Measurements from ENCODE around the gene HINT1. TPM values are rescaled to one million over a fixed set of nuclear protein-coding genes. Genes with fewer than 3 reads are reported as not detected.
A peak's percentile ranks its signal among the peaks of the same experiment; 100 is the strongest.

HINT1 gene
- total RNA-seq, 1 experiment from 2014 or later = 197 TPM

DNA sequence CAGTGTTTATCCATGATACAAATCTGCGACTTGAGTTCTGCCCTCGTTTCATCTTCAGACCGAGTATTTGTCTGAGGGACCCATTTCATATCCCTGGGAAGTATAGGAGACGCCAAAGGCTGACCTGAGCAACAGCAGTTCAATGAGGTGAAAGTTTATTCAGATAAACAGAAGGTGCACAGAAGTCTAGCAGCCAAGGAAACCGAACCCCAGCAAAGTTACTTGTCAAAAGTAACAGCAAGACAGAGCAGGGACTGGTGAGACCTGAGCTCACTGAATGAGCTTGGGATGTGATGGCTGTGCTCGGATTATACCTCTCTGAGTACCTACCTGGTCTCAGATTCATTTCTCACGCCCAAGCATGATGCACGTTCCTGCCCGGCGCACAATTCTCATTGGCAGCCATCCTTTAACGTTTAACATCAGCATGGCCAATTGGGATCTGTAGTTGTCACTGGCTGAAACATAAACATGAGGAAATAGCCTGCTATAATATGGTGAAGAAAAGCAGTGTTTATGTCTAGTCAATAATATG is 6.3 kb upstream of the HINT1 start (continued):
- TF ChIP-seq, protein P1, sequence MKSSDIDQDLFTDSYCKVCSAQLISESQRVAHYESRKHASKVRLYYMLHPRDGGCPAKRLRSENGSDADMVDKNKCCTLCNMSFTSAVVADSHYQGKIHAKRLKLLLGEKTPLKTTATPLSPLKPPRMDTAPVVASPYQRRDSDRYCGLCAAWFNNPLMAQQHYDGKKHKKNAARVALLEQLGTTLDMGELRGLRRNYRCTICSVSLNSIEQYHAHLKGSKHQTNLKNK (CRISPR knock-in tag; IDR thresholded peaks at IDR 0.05) = no peak

DNA sequence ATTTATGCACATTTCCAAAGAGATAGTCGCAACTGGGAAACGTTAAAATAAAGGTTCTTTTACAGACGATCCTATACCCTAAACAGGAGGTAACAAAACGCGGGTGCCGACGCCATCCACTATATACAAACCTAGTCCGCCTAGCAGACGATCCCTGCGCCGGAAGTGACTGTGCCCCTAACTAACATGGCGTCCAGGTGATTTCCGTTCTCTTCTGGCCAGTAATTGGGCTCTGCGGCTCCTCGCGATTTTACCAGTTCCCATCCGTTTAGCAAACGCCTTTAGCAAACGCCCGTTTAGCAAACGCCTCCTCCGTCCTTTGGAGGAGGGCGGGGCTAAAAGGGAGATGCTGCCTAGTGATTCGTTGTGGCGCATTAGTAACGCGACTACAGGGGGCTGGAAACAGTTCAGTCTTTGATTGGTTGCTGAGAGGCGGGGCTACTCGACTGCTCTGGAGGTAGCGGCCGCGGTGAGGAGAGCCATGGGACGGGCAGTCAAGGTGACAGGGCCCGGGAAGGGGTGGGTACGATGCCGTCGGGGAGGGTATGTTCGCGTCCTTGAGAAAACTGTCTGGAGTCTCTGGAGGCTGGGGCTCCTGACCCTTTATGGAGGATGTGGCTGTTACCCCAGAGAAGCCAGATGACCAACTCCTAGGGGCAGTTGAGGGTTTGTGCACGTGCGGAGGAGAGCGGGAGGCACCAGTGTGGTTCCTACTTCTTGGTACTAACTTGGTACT is 5.7 kb upstream of the HINT1 start, which contains the start of gene LYRM7:
TSS of gene LYRM7 (plus strand) at position 405 of the 736 bp plus-strand sequence. CDS start at position 482, 77 bp downstream.
- peak; percentile 98 for ATAC-seq
- ChIA-PET CTCF (no interaction called here), POLR2A (no interaction called here)
- DNase-seq (ENCODE audit: low spot score) = peak; percentile 97
- Mint-ChIP-seq H3K36me3 (no peaks in the 10 kb centered on the region), H3K27ac (peak within 1 kb of the TSS; percentile 94), H3K9me3 (peaks cover 3% of the 10 kb centered on the region; the same call in 1 of the 2 replicates), H3K4me1 (peaks cover 11% of the 10 kb centered on the region), H3K27me3 (ENCODE audit: low read depth) (no peaks in the 10 kb centered on the region), H3K4me3 (peak within 1 kb of the TSS; percentile 97)
- TF ChIP-seq, protein P2, sequence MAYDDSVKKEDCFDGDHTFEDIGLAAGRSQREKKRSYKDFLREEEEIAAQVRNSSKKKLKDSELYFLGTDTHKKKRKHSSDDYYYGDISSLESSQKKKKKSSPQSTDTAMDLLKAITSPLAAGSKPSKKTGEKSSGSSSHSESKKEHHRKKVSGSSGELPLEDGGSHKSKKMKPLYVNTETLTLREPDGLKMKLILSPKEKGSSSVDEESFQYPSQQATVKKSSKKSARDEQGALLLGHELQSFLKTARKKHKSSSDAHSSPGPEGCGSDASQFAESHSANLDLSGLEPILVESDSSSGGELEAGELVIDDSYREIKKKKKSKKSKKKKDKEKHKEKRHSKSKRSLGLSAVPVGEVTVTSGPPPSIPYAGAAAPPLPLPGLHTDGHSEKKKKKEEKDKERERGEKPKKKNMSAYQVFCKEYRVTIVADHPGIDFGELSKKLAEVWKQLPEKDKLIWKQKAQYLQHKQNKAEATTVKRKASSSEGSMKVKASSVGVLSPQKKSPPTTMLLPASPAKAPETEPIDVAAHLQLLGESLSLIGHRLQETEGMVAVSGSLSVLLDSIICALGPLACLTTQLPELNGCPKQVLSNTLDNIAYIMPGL (CRISPR knock-in tag; IDR thresholded peaks at IDR 0.05) = no peak
- TF ChIP-seq PRRX2 (CRISPR knock-in tag; IDR thresholded peaks at IDR 0.05) (no peak), NR1H2 (CRISPR knock-in tag; IDR thresholded peaks at IDR 0.05) (no peak), RELA (CRISPR knock-in tag; IDR thresholded peaks at IDR 0.05; ENCODE audit: borderline replicate concordance) (no peak), NR3C1 (CRISPR knock-in tag; conservative IDR thresholded peaks at IDR 0.05; ENCODE audit: low read depth) (no peak), SMAD3 (CRISPR knock-in tag; IDR thresholded peaks at IDR 0.05; ENCODE audit: borderline replicate concordance) (no peak), ZNF121 (CRISPR knock-in tag; IDR thresholded peaks at IDR 0.05) (no peak), MYBL2 (CRISPR knock-in tag; IDR thresholded peaks at IDR 0.05) (0 out of 2 replicates have a peak, but pooled peaks have one; percentile 66), FOXP1 (CRISPR knock-in tag; IDR thresholded peaks at IDR 0.05; ENCODE audit: borderline replicate concordance) (no peak), ZNF232 (CRISPR knock-in tag; IDR thresholded peaks at IDR 0.05) (no peak), CREM (CRISPR knock-in tag; IDR thresholded peaks at IDR 0.05) (peak; percentile 70; the same call in 1 of the 2 replicates), KAT7 (CRISPR knock-in tag; IDR thresholded peaks at IDR 0.05; ENCODE audit: borderline replicate concordance) (no peak), ZNF416 (CRISPR knock-in tag; IDR thresholded peaks at IDR 0.05) (no peak)
- TF ChIP-seq, protein P3, sequence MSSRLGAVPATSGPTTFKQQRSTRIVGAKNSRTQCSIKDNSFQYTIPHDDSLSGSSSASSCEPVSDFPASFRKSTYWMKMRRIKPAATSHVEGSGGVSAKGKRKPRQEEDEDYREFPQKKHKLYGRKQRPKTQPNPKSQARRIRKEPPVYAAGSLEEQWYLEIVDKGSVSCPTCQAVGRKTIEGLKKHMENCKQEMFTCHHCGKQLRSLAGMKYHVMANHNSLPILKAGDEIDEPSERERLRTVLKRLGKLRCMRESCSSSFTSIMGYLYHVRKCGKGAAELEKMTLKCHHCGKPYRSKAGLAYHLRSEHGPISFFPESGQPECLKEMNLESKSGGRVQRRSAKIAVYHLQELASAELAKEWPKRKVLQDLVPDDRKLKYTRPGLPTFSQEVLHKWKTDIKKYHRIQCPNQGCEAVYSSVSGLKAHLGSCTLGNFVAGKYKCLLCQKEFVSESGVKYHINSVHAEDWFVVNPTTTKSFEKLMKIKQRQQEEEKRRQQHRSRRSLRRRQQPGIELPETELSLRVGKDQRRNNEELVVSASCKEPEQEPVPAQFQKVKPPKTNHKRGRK (CRISPR knock-in tag; IDR thresholded peaks at IDR 0.05; ENCODE audit: borderline replicate concordance) = no peak
- TF ChIP-seq, protein P4, sequence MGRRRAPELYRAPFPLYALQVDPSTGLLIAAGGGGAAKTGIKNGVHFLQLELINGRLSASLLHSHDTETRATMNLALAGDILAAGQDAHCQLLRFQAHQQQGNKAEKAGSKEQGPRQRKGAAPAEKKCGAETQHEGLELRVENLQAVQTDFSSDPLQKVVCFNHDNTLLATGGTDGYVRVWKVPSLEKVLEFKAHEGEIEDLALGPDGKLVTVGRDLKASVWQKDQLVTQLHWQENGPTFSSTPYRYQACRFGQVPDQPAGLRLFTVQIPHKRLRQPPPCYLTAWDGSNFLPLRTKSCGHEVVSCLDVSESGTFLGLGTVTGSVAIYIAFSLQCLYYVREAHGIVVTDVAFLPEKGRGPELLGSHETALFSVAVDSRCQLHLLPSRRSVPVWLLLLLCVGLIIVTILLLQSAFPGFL (CRISPR knock-in tag; IDR thresholded peaks at IDR 0.05; ENCODE audit: borderline replicate concordance) = no peak
- TF ChIP-seq, protein P5, sequence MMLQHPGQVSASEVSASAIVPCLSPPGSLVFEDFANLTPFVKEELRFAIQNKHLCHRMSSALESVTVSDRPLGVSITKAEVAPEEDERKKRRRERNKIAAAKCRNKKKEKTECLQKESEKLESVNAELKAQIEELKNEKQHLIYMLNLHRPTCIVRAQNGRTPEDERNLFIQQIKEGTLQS (CRISPR knock-in tag; conservative IDR thresholded peaks at IDR 0.05) = no peak
- TF ChIP-seq, protein P6, sequence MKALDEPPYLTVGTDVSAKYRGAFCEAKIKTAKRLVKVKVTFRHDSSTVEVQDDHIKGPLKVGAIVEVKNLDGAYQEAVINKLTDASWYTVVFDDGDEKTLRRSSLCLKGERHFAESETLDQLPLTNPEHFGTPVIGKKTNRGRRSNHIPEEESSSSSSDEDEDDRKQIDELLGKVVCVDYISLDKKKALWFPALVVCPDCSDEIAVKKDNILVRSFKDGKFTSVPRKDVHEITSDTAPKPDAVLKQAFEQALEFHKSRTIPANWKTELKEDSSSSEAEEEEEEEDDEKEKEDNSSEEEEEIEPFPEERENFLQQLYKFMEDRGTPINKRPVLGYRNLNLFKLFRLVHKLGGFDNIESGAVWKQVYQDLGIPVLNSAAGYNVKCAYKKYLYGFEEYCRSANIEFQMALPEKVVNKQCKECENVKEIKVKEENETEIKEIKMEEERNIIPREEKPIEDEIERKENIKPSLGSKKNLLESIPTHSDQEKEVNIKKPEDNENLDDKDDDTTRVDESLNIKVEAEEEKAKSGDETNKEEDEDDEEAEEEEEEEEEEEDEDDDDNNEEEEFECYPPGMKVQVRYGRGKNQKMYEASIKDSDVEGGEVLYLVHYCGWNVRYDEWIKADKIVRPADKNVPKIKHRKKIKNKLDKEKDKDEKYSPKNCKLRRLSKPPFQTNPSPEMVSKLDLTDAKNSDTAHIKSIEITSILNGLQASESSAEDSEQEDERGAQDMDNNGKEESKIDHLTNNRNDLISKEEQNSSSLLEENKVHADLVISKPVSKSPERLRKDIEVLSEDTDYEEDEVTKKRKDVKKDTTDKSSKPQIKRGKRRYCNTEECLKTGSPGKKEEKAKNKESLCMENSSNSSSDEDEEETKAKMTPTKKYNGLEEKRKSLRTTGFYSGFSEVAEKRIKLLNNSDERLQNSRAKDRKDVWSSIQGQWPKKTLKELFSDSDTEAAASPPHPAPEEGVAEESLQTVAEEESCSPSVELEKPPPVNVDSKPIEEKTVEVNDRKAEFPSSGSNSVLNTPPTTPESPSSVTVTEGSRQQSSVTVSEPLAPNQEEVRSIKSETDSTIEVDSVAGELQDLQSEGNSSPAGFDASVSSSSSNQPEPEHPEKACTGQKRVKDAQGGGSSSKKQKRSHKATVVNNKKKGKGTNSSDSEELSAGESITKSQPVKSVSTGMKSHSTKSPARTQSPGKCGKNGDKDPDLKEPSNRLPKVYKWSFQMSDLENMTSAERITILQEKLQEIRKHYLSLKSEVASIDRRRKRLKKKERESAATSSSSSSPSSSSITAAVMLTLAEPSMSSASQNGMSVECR (CRISPR knock-in tag; IDR thresholded peaks at IDR 0.05; ENCODE audit: borderline replicate concordance) = peak; percentile 32; the same call in 1 of the 2 replicates
- TF ChIP-seq, protein P7, sequence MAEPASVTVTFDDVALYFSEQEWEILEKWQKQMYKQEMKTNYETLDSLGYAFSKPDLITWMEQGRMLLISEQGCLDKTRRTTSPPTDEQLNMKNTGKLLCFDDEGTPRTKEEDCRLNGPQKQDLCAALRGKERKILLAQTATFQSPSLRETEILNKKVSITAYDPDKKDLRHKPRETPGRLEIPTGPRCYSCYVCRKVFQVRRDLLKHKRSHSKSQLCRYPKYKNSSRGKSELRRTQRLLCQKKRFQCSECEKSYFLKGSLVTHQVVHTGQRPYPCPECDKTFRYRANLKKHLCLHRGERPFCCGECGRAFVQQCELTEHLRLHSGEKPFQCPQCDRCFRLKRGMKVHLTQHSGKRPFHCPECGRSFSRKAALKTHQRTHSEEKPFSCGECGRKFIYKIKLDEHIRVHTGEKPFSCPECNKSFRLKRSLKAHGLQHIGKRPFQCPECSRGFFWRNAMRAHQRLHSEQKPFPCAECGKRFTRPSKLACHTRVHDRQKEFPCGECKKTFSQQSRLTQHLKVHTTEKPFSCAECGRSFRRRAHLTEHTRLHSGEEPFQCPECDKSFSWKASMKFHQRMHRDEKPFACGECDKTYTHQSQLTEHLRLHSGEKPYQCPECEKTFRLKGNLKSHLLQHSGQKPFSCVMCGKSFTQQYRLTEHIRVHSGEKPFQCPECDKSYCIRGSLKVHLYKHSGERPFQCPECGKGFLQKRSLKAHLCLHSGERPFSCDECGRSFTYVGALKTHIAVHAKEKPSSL (CRISPR knock-in tag; conservative IDR thresholded peaks at IDR 0.05) = no peak
- TF ChIP-seq, protein P8, sequence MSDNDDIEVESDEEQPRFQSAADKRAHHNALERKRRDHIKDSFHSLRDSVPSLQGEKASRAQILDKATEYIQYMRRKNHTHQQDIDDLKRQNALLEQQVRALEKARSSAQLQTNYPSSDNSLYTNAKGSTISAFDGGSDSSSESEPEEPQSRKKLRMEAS (CRISPR knock-in tag; IDR thresholded peaks at IDR 0.05) = peak; percentile 54; the same call in 1 of the 2 replicates
- TF ChIP-seq, protein P9, sequence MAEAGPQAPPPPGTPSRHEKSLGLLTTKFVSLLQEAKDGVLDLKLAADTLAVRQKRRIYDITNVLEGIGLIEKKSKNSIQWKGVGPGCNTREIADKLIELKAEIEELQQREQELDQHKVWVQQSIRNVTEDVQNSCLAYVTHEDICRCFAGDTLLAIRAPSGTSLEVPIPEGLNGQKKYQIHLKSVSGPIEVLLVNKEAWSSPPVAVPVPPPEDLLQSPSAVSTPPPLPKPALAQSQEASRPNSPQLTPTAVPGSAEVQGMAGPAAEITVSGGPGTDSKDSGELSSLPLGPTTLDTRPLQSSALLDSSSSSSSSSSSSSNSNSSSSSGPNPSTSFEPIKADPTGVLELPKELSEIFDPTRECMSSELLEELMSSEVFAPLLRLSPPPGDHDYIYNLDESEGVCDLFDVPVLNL (CRISPR knock-in tag; IDR thresholded peaks at IDR 0.05; ENCODE audit: borderline replicate concordance, low read depth) = no peak

Measured in WTC11 (cell line).